GM04504 (cell line): ENCODE measurements around the gene CELSR2.

ENCODE experiments used
- DNase-seq: peaks from one replicate; pipeline ENCODE4 v3.0.0-alpha.2; 2012; ENCODE audit warnings: low read depth

CELSR2 gene

GRCh38 chr1:109307274-109308021 lies 58.1 kb downstream of the CELSR2 start:
- DNase-seq: no peak

GRCh38 chr1:109309347-109309746 lies 60.0 kb downstream of the CELSR2 start:
- no peak for DNase-seq

- DNase-seq: no peak
Measured at GRCh38 chr1:109312246-109312645, 62.9 kb downstream of the CELSR2 start.

- no peak for DNase-seq
Measured at GRCh38 chr1:109312978-109313775, 63.8 kb downstream of the CELSR2 start.

GRCh38 chr1:109314795-109315194 lies 65.5 kb downstream of the CELSR2 start:
- no peak for DNase-seq

- DNase-seq: no peak
Measured at GRCh38 chr1:109315288-109315687, 65.9 kb downstream of the CELSR2 start.

- DNase-seq: no peak
Measured at GRCh38 chr1:109316506-109316905, 67.2 kb downstream of the CELSR2 start.

- DNase-seq: no peak
Measured at GRCh38 chr1:109319114-109319513, 69.8 kb downstream of the CELSR2 start.

- DNase-seq: no peak
Measured at GRCh38 chr1:109322974-109323373, 73.6 kb downstream of the CELSR2 start.
